ENCODE data around the gene CREB5.
"Not testable (repeated sequence)": the region's sequence is repeated elsewhere in the genome, so short reads cannot be mapped to it uniquely, and the experiment has no call there.

CREB5 gene

DNA sequence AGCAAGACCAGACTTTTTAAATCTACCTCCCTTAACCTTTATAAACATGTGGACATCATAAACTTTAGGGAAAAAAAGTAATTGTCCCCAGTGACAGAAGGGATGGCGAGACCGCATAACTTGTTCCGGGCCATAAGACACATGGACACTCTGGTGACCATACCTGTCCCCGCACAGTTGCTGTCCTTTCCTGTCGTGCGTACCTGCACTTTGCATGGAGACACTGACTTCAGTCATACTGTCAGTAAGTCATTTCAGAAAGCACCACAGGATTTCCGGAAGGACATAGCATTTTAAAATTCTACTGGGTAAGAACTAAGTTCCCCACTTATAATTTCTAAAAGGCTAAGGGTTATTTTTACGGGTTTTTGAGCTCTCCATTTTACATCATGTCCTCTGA is 120.9 kb downstream of the CREB5 start:
- no peak for DNase-seq (ENCODE audit: low spot score)
- H3K4me3 Mint-ChIP-seq = no peak overlapping the region
- H3K4me1 Mint-ChIP-seq (ENCODE audit: low read depth) = no peaks in the 10 kb centered on the region
- no peak overlapping the region for H3K27ac Mint-ChIP-seq
- H3K9me3 Mint-ChIP-seq = no peaks in the 10 kb centered on the region
- no peaks in the 10 kb centered on the region for H3K36me3 Mint-ChIP-seq (ENCODE audit: low read depth)
- no peaks in the 10 kb centered on the region for H3K27me3 Mint-ChIP-seq (ENCODE audit: low read depth)

GRCh38 chr7:28533731-28534531 is 121.6 kb downstream of the CREB5 start:
- Mint-ChIP-seq H3K9me3 (no peaks in the 10 kb centered on the region), H3K4me1 (ENCODE audit: low read depth) (no peaks in the 10 kb centered on the region), H3K4me3 (no peak overlapping the region), H3K27ac (no peak overlapping the region), H3K27me3 (ENCODE audit: low read depth) (no peaks in the 10 kb centered on the region), H3K36me3 (ENCODE audit: low read depth) (no peaks in the 10 kb centered on the region)
- DNase-seq (ENCODE audit: low spot score) = no peak

GRCh38 chr7:28536259-28536658 is 123.9 kb downstream of the CREB5 start:
- DNase-seq (ENCODE audit: low spot score) = no peak
- Mint-ChIP-seq H3K27ac (no peak overlapping the region), H3K9me3 (no peaks in the 10 kb centered on the region), H3K36me3 (ENCODE audit: low read depth) (no peaks in the 10 kb centered on the region), H3K4me1 (ENCODE audit: low read depth) (no peaks in the 10 kb centered on the region), H3K27me3 (ENCODE audit: low read depth) (peaks cover 3% of the 10 kb centered on the region), H3K4me3 (no peak overlapping the region)

DNA sequence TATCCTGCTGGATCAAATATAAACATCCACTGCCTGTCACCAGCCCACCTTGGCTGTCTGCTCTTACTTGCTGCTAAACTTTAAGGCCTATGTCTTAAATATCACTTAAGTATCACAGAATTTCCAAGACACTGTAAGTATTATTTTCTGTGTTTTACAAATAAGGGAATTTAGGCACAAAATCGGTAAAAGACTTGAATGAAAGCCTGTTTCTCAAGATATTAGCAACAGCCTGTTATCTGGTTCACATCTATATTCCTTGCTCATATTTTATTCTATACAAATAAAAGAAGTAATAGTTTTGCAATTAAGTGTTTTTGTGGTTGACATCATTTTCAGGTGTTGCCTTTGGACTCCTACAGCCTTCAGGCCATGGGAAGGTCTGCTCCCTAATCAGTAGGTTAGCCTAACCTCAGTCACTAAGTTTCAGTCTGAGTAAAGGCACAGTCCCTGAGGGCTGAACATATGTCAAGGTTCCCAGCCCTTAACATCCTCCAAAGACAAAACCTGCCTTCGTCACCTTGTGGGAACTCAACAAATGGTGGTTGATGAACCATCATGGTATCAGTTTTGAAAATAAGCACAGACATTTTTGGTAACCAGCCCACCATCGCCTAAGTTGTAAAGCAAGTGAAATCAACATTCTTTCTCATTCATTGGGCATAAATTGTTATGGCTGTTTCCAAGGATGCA is 127.1 kb downstream of the CREB5 start:
- no peak for DNase-seq (ENCODE audit: low spot score)
- Mint-ChIP-seq H3K27ac (no peak overlapping the region), H3K9me3 (no peaks in the 10 kb centered on the region), H3K36me3 (ENCODE audit: low read depth) (no peaks in the 10 kb centered on the region), H3K4me1 (ENCODE audit: low read depth) (no peaks in the 10 kb centered on the region), H3K27me3 (ENCODE audit: low read depth) (peaks cover 3% of the 10 kb centered on the region), H3K4me3 (no peak overlapping the region)

DNA sequence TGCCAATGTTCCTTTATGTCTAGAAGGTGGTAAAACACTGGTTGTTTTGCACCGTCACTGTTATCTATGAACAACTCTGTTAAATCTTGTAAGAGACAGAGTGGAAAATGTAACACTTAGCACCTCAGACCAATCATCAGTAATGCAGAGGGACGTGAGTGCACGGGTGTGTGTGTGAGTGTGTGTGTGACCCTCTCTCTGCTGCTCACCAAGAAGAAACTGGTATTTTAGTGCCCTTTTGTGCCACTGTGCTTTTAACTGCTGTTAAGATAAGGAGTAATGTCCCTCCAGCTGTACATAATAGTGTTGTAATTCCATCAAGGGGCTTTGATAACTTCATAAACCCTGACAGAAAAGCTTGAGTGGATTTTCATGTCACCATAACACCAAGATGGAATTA is 130.1 kb downstream of the CREB5 start:
- no peak overlapping the region for H3K4me3 Mint-ChIP-seq
- peaks cover 14% of the 10 kb centered on the region for H3K9me3 Mint-ChIP-seq
- no peak overlapping the region for H3K27ac Mint-ChIP-seq
- H3K4me1 Mint-ChIP-seq (ENCODE audit: low read depth) = no peaks in the 10 kb centered on the region
- peaks cover 3% of the 10 kb centered on the region for H3K27me3 Mint-ChIP-seq (ENCODE audit: low read depth)
- H3K36me3 Mint-ChIP-seq (ENCODE audit: low read depth) = no peaks in the 10 kb centered on the region
- no peak for DNase-seq (ENCODE audit: low spot score)

DNA sequence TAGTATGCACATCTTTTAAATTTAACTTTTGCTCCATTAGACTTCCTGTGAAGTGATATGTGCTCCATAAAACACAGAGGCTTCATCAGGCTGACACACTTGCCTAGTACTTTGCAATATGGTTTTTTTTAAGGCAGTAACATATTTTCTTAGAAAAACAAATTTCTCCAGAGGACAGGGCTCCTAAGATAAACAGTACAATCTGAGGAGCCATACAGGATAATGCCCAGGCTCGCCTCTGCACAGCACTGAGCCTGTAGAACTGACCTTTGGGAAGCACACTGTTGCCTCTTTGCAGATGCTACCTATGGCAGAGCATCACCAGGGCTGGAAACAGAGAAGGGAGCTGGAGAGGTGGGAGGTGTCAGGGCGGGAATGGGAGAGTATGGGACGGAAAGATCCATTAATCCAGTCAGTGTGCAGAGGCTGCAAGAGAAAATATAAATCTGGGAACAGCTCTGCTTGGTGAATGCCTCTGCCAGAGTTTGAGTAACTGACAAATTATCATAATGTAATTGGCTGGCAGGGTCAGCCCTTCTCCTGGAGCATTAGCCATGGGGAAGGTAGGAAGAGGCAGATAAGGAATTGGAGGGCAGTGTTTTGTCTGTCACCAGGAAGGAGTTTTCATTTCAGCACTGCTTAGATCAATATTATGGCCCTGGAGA is 132.3 kb downstream of the CREB5 start:
- Mint-ChIP-seq H3K9me3 (peaks cover 14% of the 10 kb centered on the region), H3K36me3 (ENCODE audit: low read depth) (no peaks in the 10 kb centered on the region), H3K4me1 (ENCODE audit: low read depth) (no peaks in the 10 kb centered on the region), H3K4me3 (no peak overlapping the region), H3K27ac (no peak overlapping the region), H3K27me3 (ENCODE audit: low read depth) (peaks cover 3% of the 10 kb centered on the region)
- DNase-seq (ENCODE audit: low spot score) = no peak

- H3K9me3 Mint-ChIP-seq = peaks cover 14% of the 10 kb centered on the region
- no peaks in the 10 kb centered on the region for H3K4me1 Mint-ChIP-seq (ENCODE audit: low read depth)
- no peak for DNase-seq (ENCODE audit: low spot score)
- H3K27me3 Mint-ChIP-seq (ENCODE audit: low read depth) = no peaks in the 10 kb centered on the region
- no peak overlapping the region for H3K4me3 Mint-ChIP-seq
- no peaks in the 10 kb centered on the region for H3K36me3 Mint-ChIP-seq (ENCODE audit: low read depth)
- no peak overlapping the region for H3K27ac Mint-ChIP-seq
Observed at GRCh38 chr7:28546067-28546466, 133.7 kb downstream of the CREB5 start.

GRCh38 chr7:28547115-28547514 is 134.8 kb downstream of the CREB5 start:
- no peak overlapping the region for H3K27ac Mint-ChIP-seq
- H3K4me1 Mint-ChIP-seq (ENCODE audit: low read depth) = no peaks in the 10 kb centered on the region
- no peaks in the 10 kb centered on the region for H3K36me3 Mint-ChIP-seq (ENCODE audit: low read depth)
- H3K4me3 Mint-ChIP-seq = no peak overlapping the region
- H3K9me3 Mint-ChIP-seq = peaks cover 14% of the 10 kb centered on the region
- DNase-seq (ENCODE audit: low spot score) = no peak
- H3K27me3 Mint-ChIP-seq (ENCODE audit: low read depth) = no peaks in the 10 kb centered on the region

DNA sequence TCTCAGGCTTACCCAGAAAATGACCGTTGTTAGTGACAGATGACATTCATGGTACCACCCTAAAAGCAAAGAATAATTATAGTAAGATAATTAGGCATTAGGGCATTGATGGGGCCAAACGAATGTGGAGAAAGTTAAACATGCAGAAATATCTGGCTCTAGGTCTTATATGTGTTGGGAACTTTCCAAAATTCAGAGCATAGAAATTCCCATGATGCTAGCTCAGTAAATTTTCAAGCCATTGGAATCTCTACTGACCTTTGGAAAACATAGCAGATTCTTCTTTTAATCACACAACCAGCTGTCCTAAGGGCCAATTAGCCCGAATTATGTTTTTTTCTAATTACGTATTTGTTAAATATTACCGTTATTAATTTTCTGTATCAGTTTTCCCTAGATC is 136.1 kb downstream of the CREB5 start:
- H3K4me3 Mint-ChIP-seq = no peak overlapping the region
- H3K27ac Mint-ChIP-seq = no peak overlapping the region
- no peak for DNase-seq (ENCODE audit: low spot score)
- H3K36me3 Mint-ChIP-seq (ENCODE audit: low read depth) = no peaks in the 10 kb centered on the region
- no peaks in the 10 kb centered on the region for H3K4me1 Mint-ChIP-seq (ENCODE audit: low read depth)
- peaks cover 14% of the 10 kb centered on the region for H3K9me3 Mint-ChIP-seq
- peaks cover 4% of the 10 kb centered on the region for H3K27me3 Mint-ChIP-seq (ENCODE audit: low read depth)

DNA sequence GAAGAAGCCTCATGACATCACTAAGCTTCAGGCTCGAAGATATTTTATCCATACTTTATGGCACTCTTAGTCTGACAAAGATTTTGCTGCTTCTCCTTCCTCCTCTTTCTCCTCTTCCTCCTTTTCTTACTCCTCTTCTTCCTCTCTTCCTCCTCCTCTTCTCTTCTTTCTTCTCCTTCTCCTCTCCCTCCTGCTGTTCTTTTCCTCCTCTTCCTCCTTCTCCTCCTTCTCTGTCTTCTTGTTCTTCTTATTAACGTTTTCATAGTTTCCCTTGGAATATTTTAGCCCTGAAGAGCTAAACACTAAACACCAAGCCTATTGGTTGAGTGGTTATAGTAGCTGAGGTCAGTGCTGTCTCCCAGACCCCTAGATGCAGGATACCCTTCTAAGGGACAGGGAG is 137.7 kb downstream of the CREB5 start:
- Mint-ChIP-seq H3K27me3 (ENCODE audit: low read depth) (peaks cover 4% of the 10 kb centered on the region), H3K36me3 (ENCODE audit: low read depth) (no peaks in the 10 kb centered on the region), H3K9me3 (peaks cover 14% of the 10 kb centered on the region), H3K27ac (no peak overlapping the region), H3K4me3 (no peak overlapping the region), H3K4me1 (ENCODE audit: low read depth) (no peaks in the 10 kb centered on the region)
- DNase-seq (ENCODE audit: low spot score) = no peak

- Mint-ChIP-seq H3K36me3 (ENCODE audit: low read depth) (no peaks in the 10 kb centered on the region), H3K4me3 (no peak overlapping the region), H3K27ac (no peak overlapping the region), H3K27me3 (ENCODE audit: low read depth) (peaks cover 4% of the 10 kb centered on the region), H3K4me1 (ENCODE audit: low read depth) (no peaks in the 10 kb centered on the region), H3K9me3 (peaks cover 13% of the 10 kb centered on the region)
- DNase-seq (ENCODE audit: low spot score) = no peak
Observed at GRCh38 chr7:28550580-28551186, 138.4 kb downstream of the CREB5 start.

GRCh38 chr7:28551331-28551730 is 139.0 kb downstream of the CREB5 start:
- Mint-ChIP-seq H3K9me3 (peaks cover 7% of the 10 kb centered on the region), H3K4me1 (ENCODE audit: low read depth) (no peaks in the 10 kb centered on the region), H3K27ac (no peak overlapping the region), H3K27me3 (ENCODE audit: low read depth) (peaks cover 4% of the 10 kb centered on the region), H3K36me3 (ENCODE audit: low read depth) (no peaks in the 10 kb centered on the region), H3K4me3 (no peak overlapping the region)
- no peak for DNase-seq (ENCODE audit: low spot score)

DNA sequence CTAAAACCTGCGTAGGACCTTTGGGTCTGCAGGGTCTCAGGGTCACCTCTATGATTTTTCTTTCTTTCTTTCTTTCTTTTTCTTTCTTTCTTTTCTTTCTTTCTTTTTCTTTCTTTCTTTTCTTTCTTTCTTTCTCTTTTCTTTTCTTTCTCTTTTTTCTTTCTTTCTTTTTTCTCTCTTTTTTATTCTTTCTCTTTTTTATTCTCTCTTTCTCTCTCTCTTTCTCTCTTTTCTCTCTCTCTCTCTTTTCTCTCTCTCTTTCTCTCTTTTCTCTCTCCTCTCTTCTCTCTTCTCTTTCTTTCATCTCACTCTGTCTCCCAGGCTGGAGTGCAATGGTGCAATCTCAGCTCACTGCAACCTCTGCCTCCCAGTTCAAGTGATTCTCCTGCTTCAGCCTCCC is 139.4 kb downstream of the CREB5 start:
- not testable (repeated sequence) for H3K27me3 Mint-ChIP-seq (ENCODE audit: low read depth); H3K9me3 Mint-ChIP-seq; H3K4me3 Mint-ChIP-seq; DNase-seq (ENCODE audit: low spot score); H3K4me1 Mint-ChIP-seq (ENCODE audit: low read depth); H3K36me3 Mint-ChIP-seq (ENCODE audit: low read depth); H3K27ac Mint-ChIP-seq

Data from T-helper 2 cell treated with Interferon-gamma antibody and Interleukin-4, amounts not matched to agents 5 μg/mL and 100 μg/mL, for 36 hours (primary cell).